Daoy (cell line): ENCODE data around the gene TIMM10. TPM values are rescaled to one million over a fixed set of nuclear protein-coding genes. Genes with fewer than 3 reads are reported as not detected.
"Not testable (repeated sequence)": the region's sequence is repeated elsewhere in the genome, so short reads cannot be mapped to it uniquely, and the experiment has no call there.

ENCODE experiments used
- DNase-seq: peaks from one replicate; pipeline ENCODE4 v3.0.0-alpha.2; 2015; ENCODE audit warnings: low read depth
- total RNA-seq: library from RNA; depleted of rRNA; stranded (reverse); fragments of >200 nt; shearing (Covaris generic); gene quantifications from 2 replicates; pipeline ENCODE4 v1.2.3, GENCODE V29; 2014

TIMM10 gene
- total RNA-seq, 1 experiment from 2014 or later = 188 TPM

- DNase-seq = no peak
These were observed 12.0 kb upstream of the TIMM10 start for GRCh38 chr11:57542582-57542981.

- DNase-seq = no peak
These were observed 10.6 kb upstream of the TIMM10 start for GRCh38 chr11:57541169-57541568.

- DNase-seq = no peak
These were observed 8.8 kb upstream of the TIMM10 start for GRCh38 chr11:57539342-57539741.

DNA sequence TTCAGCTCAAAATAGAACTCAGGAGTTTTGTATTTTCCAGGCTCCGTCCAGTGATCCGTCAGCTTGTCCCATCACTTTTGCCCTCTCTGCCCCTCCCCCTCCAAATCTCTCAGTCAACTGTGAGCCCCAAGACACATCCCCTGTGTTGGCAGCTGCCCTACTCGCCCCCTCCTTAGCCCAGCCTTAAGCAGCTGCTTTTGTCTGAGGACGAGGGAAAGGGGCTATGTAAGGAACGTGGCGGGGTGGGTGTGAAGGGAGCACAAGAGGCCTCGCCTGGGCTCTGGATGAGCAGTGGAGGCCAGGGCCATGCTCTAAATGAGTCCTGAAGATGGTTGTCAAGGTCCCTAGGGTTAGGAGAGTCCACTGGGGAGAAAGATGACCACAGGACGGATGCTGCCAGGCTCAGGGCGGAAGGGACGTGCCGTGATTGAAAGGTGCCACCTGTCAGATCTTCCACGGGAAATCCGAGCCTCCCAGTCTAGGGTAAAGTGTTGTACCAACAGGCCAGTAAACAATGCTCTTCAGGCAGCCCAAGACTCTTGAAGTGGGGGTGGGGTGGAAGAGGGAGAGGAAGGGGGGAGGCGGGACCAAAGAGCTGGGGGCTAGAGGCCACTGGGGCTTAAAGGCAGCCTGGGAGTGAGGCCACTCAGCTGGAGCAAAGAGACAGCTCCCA is 6.5 kb upstream of the TIMM10 start, which contains the start of gene SMTNL1:
SMTNL1 (plus strand) TSS at position 649 of the 673 bp plus-strand sequence. CDS start 5,048 bp downstream, outside the sequence.
- no peak for DNase-seq

- DNase-seq = not testable (repeated sequence)
These were observed 3.9 kb upstream of the TIMM10 start for GRCh38 chr11:57534449-57534848.

GRCh38 chr11:57530215-57530595 is 349 bp downstream of the TIMM10 start:
- DNase-seq = no peak

- no peak for DNase-seq
These were observed 1.5 kb downstream of the TIMM10 start for GRCh38 chr11:57529012-57529411.

DNA sequence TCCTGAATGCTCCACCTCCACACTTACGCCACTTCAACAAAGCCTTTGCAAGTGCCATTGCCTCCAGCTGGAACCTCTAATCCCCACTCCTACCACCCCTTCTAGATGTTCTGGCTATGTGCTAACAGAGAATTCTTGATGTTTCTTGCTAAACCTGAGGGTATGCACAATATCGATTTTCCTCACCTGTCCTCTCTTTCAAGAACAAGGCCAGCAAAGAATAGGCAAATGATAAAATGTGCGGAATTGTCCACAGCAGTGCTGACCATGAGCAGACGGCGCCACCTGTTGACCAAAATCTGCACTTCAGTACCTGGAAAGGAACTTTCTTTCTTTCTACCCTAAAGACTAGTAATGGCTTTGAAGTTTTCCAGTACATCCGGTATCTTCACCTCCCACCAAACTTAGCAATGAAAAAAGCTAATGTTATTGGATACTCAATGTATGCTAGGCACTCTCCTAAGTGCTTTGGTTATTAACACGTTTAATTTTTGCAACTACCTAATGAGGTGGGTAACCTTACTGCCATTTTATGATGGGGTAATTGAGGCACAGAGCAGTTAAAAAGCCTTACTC is 3.4 kb downstream of the TIMM10 start:
- DNase-seq = peak; percentile 57

GRCh38 chr11:57523419-57523818 is 7.1 kb downstream of the TIMM10 start:
- no peak for DNase-seq

GRCh38 chr11:57521116-57521515 is 9.4 kb downstream of the TIMM10 start:
- no peak for DNase-seq

- no peak for DNase-seq
These were observed 14.5 kb downstream of the TIMM10 start for GRCh38 chr11:57516061-57516443.

GRCh38 chr11:57515332-57516060 is 15.1 kb downstream of the TIMM10 start, which contains the start of gene SLC43A1:
Gene SLC43A1, minus strand, starts transcription at chr11:57515702. Its CDS starts 1,591 bp downstream, at chr11:57514111.
- DNase-seq = peak; percentile 54

DNA sequence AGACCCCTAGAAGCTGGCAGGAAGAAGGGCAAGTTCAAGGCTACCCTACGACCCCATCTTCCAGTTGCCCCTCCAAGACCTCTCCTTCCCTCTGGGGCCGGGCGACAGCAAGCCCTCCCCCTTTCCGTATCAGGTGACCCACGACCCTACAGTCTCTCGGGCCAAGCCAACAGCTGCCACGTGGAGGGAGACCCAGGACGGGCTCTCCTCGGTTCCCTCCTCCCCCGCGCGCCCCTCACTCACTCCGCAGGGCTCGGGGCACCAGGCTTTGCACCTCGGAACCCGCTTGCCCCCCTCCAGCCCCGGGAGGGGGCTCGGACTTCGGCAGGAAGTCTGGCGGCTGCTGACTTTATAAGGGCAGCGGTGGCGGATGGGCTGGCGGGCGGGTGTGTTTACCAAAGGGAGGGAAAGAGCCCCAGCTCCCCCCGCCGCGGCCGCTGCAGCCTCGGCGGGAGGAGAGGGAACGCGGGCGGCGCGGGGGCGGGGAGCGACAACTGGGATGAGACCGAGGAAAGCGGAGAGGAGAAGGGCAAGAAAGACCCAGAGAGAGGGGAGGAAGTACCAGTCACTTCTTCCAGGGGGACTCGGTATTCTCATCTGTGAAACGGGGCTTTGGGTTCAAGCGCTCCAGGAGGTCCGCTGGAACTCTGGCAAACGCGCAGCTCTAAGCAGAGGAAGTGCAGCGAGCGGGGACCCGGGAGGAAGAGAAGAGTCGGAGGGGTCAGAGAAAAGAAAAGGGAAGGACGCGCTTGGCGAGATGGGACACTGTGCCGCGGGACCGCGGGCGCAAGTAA is 15.8 kb downstream of the TIMM10 start:
- DNase-seq = peak; percentile 52

DNA sequence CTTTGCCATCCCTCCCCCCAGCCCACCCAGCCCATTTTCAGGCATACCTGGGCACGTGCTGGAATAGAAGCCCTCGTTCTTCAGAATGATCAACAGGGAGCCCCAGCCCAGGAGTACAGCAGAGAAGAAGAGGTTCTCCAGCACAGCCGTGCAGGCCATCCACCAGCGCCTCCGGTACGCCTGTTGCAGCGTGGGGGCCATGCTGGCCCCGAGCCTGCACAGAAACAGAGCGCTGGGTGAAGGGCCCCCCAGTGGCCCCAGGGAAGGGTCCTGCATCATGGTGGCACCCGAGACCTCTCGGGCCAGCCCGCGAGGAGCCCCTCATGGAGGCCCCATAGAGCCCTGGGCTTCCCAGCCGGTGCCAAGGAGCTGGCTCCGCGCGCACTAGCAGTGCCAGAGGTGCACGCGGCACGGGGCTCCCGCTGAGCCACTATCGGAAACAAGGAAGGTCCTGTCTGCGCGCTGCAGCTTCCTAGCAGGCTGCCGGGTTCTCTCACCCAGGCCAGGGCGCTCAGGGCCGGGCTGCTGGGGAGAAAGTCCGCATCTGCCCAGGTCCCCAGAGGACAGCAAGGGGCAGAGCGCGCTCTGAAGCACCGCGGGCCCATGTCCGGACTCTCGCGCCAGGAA is 16.5 kb downstream of the TIMM10 start:
- DNase-seq = no peak

DNA sequence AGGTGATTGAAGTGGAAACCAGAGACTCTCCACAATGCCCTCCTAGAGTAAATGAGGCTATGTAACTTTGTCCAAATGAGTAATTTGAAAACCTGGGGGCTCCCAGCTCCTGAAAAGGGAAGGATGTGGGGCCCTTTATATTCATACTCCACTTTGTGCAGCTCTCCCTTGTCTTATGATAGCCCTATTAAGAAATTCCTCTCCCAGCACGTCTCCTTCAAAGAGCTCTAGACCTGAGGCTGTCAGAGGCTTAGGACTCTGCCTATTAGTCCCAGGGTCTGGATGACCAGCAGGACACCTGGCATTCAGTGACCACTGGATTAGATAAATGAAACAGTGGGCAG is 17.1 kb downstream of the TIMM10 start:
- DNase-seq = no peak

GRCh38 chr11:57512646-57513451 is 17.7 kb downstream of the TIMM10 start:
- no peak for DNase-seq

DNA sequence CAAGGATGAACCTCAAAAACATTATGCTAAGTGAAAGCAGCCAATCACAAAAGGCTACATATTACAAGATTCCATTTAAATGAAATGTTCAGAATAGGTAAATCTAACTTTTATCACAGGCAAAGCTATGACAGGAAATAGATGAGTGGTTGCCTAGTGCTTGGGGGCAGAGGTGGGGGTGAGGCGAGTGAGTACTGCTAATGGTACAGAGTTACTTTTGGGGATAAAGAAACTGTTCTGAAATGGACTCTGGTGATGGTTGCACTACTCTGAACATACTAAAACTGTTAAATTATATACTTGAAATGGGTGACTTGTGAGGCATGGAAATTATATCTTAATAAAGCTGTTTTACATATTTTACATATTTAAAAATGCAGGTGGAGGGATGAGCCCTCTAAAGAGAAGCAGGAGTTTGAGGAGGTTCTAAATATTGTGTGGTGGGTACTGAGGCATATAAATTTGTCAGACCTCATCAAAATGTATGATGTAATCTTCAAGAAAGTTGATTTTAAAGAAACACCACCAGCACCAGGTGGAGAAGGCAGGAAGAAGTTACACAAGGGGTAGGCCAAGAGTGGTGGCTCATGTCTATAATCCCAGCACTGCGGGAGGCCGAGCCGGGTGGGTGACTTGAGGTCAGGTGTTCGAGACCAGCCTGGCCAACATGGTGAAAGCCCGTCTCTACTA is 18.7 kb downstream of the TIMM10 start:
- no peak for DNase-seq

GRCh38 chr11:57508341-57509170 is 22.0 kb downstream of the TIMM10 start:
- no peak for DNase-seq

DNA sequence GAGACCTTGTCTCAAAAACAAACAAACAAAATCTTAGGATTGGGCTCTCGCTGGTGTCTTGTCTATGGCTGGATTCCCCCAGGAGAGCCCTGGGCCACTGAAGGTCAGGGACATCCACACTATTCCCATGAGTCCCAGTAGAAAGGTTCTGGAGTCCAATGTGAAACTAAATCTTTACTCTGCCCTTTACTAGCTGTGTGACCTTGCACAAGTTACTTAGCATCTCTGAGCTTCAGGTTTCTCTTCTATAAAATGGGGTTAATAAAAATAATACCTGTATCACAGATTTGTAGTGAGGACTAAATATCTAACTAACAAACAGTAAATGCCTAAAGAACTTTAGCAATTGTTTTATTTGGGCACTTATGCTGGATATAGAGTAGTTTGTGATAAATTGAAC is 24.0 kb downstream of the TIMM10 start:
- no peak for DNase-seq
